HG03575 (cell line): ENCODE results near the gene SPRTN.
"Not testable (repeated sequence)": the region's sequence is repeated elsewhere in the genome, so short reads cannot be mapped to it uniquely, and the experiment has no call there.

Experiments
- ATAC-seq: cut with Tn5 transposase; IDR thresholded peaks from one replicate; pipeline ENCODE4 v1.9.1; 2021; ENCODE audit not compliant: unreplicated experiment, insufficient number of reproducible peaks, low FRiP score; ENCODE audit errors: extremely low read depth

The SPRTN gene

GRCh38 chr1:231334952-231335351 lies 3.1 kb upstream of the SPRTN start:
- ATAC-seq: no peak

GRCh38 chr1:231335663-231336602 lies 2.2 kb upstream of the SPRTN start:
- ATAC-seq: no peak

- ATAC-seq: no peak
Observed at GRCh38 chr1:231337043-231337471, 1.0 kb upstream of the SPRTN start.

- peak; percentile 65 for ATAC-seq
Observed at GRCh38 chr1:231337472-231338269, 422 bp upstream of the SPRTN start, which contains the start of gene EXOC8. Gene EXOC8 (minus strand): TSS chr1:231337852. CDS start chr1:231337745, 107 bp downstream.

GRCh38 chr1:231340328-231341013 lies 2.4 kb downstream of the SPRTN start:
- no peak for ATAC-seq

GRCh38 chr1:231347961-231348360 lies 9.9 kb downstream of the SPRTN start:
- no peak for ATAC-seq

- ATAC-seq: no peak
Observed at GRCh38 chr1:231348442-231348841, 10.3 kb downstream of the SPRTN start.

GRCh38 chr1:231348856-231349255 lies 10.8 kb downstream of the SPRTN start:
- ATAC-seq: not testable (repeated sequence)

- ATAC-seq: no peak
Observed at GRCh38 chr1:231351816-231352215, 13.7 kb downstream of the SPRTN start.

GRCh38 chr1:231353086-231353485 lies 15.0 kb downstream of the SPRTN start:
- ATAC-seq: no peak

- ATAC-seq: no peak
Observed at GRCh38 chr1:231354330-231355020, 16.4 kb downstream of the SPRTN start.

GRCh38 chr1:231355171-231355570 lies 17.1 kb downstream of the SPRTN start:
- ATAC-seq: no peak

- no peak for ATAC-seq
Observed at GRCh38 chr1:231357187-231357772, 19.2 kb downstream of the SPRTN start.

GRCh38 chr1:231357831-231358354 lies 19.8 kb downstream of the SPRTN start:
- no peak for ATAC-seq

GRCh38 chr1:231359113-231359512 lies 21.0 kb downstream of the SPRTN start:
- no peak for ATAC-seq

GRCh38 chr1:231362325-231362724 lies 24.2 kb downstream of the SPRTN start:
- no peak for ATAC-seq

- no peak for ATAC-seq
Observed at GRCh38 chr1:231363624-231364023, 25.5 kb downstream of the SPRTN start.

- no peak for ATAC-seq
Observed at GRCh38 chr1:231364192-231364591, 26.1 kb downstream of the SPRTN start.
